Right ventricle myocardium inferior (tissue), 1 donor: ENCODE results near the gene CDK19. TPM values are rescaled to one million over a fixed set of nuclear protein-coding genes. Genes with fewer than 3 reads are reported as not detected.
A peak's percentile ranks its signal among the peaks of the same experiment; 100 is the strongest.
"Not testable (repeated sequence)": the region's sequence is repeated elsewhere in the genome, so short reads cannot be mapped to it uniquely, and the experiment has no call there.

Source experiments
- ATAC-seq: fragments of 200-7000 bp; cut with Tn5 transposase; one replicate; pipeline ENCODE4 v1.9.1; 2020; ENCODE audit warnings: mild to moderate bottlenecking, moderate library complexity
- DNase-seq: peaks from one replicate; pipeline ENCODE4 v3.0.0; 2021; ENCODE audit errors: missing footprints
- intact Hi-C: fragments of 100-400 bp; cut with DNase I; formaldehyde crosslinking; loops from one replicate; pipeline ENCODE4 v1.11.0; 2022
- total RNA-seq: library from RNA; stranded (reverse); fragmentation: NEBNext Ultra II Directional; extraction: Animal tissue kit (Norgen Biotek cat#: 25700); gene quantifications from one replicate; pipeline ENCODE4 v1.2.1, GENCODE V29; 2021
- donor health status: DM: no; HTN: yes; CAD: no; lungs with severe emphysema.

CDK19 gene
- total RNA-seq, 1 donor from 2014 or later, result 11.5 TPM

GRCh38 chr6:110776413-110776812 is 38.9 kb downstream of the CDK19 start:
- intact Hi-C loops, result no loop called here
- DNase-seq (no peak), ATAC-seq (peak; percentile 63)

GRCh38 chr6:110769923-110770322 is 45.3 kb downstream of the CDK19 start:
- DNase-seq, result no peak
- no peak for ATAC-seq
- intact Hi-C loops, result no loop called here

DNA sequence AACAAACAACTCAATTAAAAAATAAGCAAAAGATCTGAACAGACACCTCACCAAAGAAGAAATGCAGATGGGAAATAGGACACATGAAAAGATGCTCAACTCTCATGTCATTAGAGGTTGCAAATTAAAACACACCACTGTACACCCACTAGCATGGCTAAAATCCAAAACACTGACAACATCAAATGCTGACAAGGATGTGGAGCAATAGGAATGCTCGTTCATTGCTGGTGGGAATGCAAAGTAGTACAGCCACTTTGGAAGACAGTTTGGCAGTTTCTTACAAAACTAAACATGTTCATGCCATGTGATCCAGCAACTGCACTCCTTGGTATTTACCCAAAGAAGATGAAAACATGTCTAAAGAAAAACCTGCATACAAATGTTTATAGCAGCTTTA is 47.2 kb downstream of the CDK19 start:
- ATAC-seq, result no peak
- DNase-seq, result no peak
- intact Hi-C loops, result no loop called here

- intact Hi-C loops, result no loop called here
- ATAC-seq (no peak), DNase-seq (no peak)
These were observed 53.9 kb downstream of the CDK19 start for GRCh38 chr6:110761371-110761770.

DNA sequence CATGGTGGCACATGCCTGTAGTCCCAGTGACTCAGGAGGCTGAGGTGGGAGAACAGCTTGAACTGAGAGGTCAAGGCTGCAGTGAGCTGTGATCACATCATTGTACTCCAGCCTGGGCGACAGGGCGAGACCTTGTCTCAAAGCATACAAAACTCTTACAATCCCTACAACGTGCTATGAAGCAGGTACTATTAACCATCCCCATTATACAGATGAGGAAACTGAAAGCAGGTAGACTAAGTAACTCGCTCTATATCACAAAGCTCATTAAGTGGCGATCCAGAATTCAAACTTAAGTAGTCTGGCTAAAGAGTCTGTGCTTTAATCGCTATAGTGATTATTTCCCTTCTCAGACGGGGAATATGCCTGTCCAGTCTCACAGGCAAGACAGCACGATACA is 54.7 kb downstream of the CDK19 start:
- intact Hi-C loops, result no loop called here
- no peak for DNase-seq
- ATAC-seq, result no peak

DNA sequence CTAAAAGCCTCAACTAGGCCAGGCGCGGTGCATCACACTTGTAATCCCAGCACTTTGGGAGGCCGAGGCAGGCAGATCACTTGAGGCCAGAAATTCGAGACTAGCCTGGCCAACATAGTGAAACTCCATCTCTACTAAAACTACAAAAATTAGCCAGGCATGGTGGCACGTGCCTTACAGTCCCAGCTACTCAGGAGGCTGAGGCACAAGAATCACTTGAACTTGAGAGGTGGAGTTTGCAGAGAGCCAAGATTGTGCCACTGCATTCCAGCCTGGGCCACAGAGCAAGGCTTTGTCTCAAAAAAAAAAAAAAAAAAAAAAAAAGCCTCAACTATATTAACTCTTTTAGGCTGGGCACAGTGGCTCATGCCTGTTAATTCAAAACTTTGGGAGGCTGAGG is 55.2 kb downstream of the CDK19 start:
- intact Hi-C loops, DNase-seq, ATAC-seq: not testable (repeated sequence)

DNA sequence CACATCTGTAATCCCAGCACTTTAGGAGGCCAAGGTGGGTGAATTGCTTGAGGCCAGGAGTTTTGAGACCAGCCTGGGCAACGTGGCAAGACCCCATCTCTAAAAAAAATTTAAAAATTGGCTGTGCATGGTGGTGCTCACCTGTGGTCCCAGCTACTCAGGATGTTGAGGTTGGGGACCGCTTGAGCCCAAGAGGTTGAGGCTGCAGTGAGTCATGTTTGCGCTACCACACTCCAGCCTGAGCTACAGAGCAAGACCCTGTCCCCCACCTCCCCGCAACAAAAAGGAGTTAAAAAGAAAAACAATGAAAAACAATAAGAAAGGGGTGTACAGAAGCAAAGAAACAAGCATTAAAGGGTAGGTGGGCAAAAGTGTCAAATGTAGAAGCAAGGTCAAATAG is 57.3 kb downstream of the CDK19 start:
- intact Hi-C loops, result no loop called here
- DNase-seq, result no peak
- no peak for ATAC-seq

- intact Hi-C loops, result no loop called here
- ATAC-seq (no peak), DNase-seq (no peak)
These were observed 58.5 kb downstream of the CDK19 start for GRCh38 chr6:110756817-110757216.

- intact Hi-C loops, result no loop called here
- no peak for ATAC-seq
These were observed 59.8 kb downstream of the CDK19 start for GRCh38 chr6:110755411-110755834.

DNA sequence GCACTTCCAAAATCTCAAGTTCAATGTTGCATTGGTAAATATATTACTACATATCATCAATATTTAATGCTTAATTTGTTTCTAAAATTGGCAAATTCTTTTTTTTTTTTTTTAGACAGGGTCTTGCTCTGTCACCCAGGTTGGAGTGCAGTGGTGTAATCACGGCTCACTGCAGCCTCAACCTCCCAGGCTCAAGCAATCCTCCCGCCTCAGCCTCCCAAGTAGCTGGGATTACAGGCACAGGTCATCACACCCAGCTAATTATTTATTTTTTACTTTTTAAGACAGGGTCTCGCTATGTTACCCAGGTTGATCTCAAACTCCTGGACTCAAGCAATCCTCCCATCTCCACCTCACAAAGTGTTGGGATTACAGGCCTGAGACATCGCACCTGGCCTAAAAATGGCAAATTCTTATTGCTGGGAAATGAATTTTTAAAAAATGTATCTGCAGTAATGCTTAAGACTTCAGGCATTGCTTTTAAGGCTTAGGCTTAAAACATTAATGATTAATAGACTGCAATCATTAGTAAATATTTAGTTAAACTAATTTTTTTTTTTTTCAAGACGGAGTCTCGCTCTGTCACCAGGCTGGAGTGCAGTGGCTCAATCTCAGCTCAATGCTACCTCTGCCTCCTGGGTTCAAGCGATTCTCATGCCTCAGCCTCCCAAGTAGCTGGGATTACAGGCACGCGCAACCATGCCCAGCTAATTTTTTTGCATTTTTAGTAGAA is 61.2 kb downstream of the CDK19 start:
- intact Hi-C loops, DNase-seq, ATAC-seq: not testable (repeated sequence)

More at GRCh38 chr6:110755411-110755834, 59.8 kb downstream of the CDK19 start:
- no peak for DNase-seq

DNA sequence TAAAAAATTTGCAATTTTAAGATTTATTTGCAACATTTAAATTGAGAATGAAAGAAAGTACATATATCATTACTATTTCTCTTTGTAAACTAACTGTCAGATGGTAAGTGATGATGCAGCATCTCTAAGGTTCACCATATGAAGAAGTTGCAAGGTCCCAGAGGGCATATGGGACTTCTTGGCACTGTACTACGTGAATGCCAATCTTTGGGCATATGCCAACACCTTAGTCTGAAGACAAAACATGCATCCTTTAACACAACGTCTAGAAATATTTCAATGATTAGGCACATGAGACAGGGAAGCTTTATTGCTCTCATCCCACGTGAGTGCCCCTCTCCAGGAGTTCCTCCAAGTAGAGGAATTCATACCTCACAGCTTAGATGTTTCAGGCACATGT is 66.8 kb downstream of the CDK19 start:
- intact Hi-C loops, result no loop called here
- ATAC-seq (no peak), DNase-seq (no peak)

- ATAC-seq (no peak), DNase-seq (no peak)
- intact Hi-C loops, result no loop called here
These were observed 68.6 kb downstream of the CDK19 start for GRCh38 chr6:110746680-110747079.

DNA sequence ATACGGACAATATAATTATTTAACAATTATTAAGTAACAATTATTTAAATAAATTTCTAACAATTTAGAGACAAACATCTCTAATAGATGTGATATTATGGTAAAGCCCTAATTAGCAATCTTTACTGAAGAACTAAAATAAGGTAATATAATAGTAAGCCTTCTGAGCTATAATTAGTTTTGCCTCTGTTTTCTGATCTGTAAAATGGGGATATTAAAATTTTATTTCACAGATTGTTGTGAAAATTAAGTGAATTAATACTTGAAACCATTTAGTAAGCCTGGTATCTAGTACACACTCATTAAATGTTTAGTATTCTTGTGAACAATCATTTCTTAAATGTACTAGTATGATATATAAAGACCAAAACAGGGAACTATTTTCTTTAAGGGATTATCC is 70.3 kb downstream of the CDK19 start:
- no peak for DNase-seq
- intact Hi-C loops, result no loop called here
- no peak for ATAC-seq

GRCh38 chr6:110742552-110742951 is 72.7 kb downstream of the CDK19 start:
- ATAC-seq, DNase-seq, intact Hi-C loops: not testable (repeated sequence)

DNA sequence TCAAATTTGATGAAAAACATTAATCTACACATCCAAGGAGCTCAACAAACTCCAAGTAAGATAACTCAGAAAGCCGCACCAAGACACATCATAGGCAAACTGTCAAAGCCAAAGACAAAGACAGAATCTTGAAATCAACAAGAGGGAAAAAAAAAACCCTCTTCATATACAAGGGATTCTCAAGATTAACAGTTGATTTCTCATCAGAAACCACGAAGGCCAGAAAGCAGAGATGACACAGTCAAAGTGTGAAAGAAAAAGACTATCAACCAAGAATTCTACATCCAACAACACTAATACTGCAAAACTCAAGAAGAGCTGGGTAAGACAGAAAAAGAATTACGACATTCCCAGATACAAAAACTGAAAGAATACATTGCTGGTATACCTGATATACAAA is 73.8 kb downstream of the CDK19 start:
- ATAC-seq (no peak), DNase-seq (no peak)
- intact Hi-C loops, result no loop called here

GRCh38 chr6:110738899-110739365 is 76.3 kb downstream of the CDK19 start:
- ATAC-seq, result peak; percentile 71
- intact Hi-C loops, result no loop called here
- no peak for DNase-seq

DNA sequence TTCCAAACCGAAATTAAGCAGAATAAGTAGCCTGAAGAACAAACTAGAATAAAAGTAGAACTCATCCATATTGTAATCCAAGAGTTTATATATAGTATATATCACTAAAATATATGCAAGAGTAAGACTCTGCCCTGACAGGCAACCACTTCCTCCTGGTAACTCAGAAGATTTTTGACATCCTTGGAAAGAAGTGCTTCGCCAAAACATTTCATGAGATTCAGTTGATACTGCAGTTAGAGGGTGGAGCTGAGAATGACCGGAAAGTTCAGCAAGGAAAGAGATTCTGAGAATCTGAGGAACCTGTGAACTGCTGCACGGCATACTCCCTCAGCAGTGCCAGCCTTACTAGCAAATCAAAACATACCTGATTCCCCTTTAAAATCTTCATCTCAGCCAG is 79.6 kb downstream of the CDK19 start:
- no peak for DNase-seq
- ATAC-seq, result no peak
- intact Hi-C loops, result no loop called here

DNA sequence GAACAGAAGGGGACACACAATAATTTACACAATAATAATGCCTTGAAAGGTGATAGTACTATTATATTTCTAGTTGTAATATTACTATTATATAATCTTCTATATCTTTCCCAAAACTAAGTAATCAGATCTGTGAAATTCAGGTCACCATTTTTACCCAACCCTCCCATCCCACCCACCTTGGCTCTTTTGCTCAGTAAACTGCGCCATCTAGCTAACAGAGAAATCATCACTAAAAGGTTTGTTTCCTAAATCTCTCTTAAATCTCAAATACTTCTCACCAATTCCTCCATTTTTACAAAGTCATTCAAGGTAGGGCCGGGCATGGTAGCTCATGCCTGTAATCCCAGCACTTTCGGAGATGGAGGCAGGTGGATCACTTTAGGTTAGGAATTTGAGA is 83.4 kb downstream of the CDK19 start:
- ATAC-seq, result no peak
- intact Hi-C loops, result no loop called here
- no peak for DNase-seq

GRCh38 chr6:110731196-110731595 is 84.1 kb downstream of the CDK19 start:
- DNase-seq (no peak), ATAC-seq (no peak)
- intact Hi-C loops, result no loop called here

- ATAC-seq (no peak), DNase-seq (no peak)
- intact Hi-C loops, result no loop called here
These were observed 86.8 kb downstream of the CDK19 start for GRCh38 chr6:110728501-110728900.

GRCh38 chr6:110723017-110723416 is 92.3 kb downstream of the CDK19 start:
- DNase-seq, result no peak
- ATAC-seq, result no peak
- intact Hi-C loops, result no loop called here
